Fibroblast of skin of abdomen (primary cell): ENCODE results near the gene SMG9.
"Not testable (repeated sequence)": the region's sequence is repeated elsewhere in the genome, so short reads cannot be mapped to it uniquely, and the experiment has no call there.

Experiments used
- DNase-seq: peaks from one replicate; pipeline ENCODE4 v3.0.0-alpha.2; 2013

Gene SMG9

GRCh38 chr19:43779820-43780219 is 25.1 kb upstream of the SMG9 start:
- no peak for DNase-seq

GRCh38 chr19:43779147-43779819 is 24.5 kb upstream of the SMG9 start:
- no peak for DNase-seq

GRCh38 chr19:43778651-43779050 is 23.9 kb upstream of the SMG9 start:
- DNase-seq, result no peak

- peak; percentile 80 for DNase-seq
Measured at GRCh38 chr19:43777163-43777695, 22.5 kb upstream of the SMG9 start.

- DNase-seq, result no peak
Measured at GRCh38 chr19:43776286-43776685, 21.5 kb upstream of the SMG9 start.

- no peak for DNase-seq
Measured at GRCh38 chr19:43775299-43775890, 20.6 kb upstream of the SMG9 start.

GRCh38 chr19:43774940-43775258 is 20.1 kb upstream of the SMG9 start:
- DNase-seq, result not testable (repeated sequence)

GRCh38 chr19:43774103-43774939 is 19.6 kb upstream of the SMG9 start:
- DNase-seq, result peak; percentile 65

- no peak for DNase-seq
Measured at GRCh38 chr19:43773725-43774102, 19.0 kb upstream of the SMG9 start.

GRCh38 chr19:43769256-43769655 is 14.5 kb upstream of the SMG9 start:
- DNase-seq, result no peak

- DNase-seq, result no peak
Measured at GRCh38 chr19:43768273-43769050, 13.7 kb upstream of the SMG9 start.

GRCh38 chr19:43767818-43768217 is 13.1 kb upstream of the SMG9 start:
- no peak for DNase-seq

GRCh38 chr19:43767316-43767715 is 12.6 kb upstream of the SMG9 start:
- DNase-seq, result no peak

GRCh38 chr19:43766755-43767043 is 11.9 kb upstream of the SMG9 start:
- DNase-seq, result no peak

GRCh38 chr19:43765109-43765876 is 10.5 kb upstream of the SMG9 start:
- peak; percentile 97 for DNase-seq

- DNase-seq, result not testable (repeated sequence)
Measured at GRCh38 chr19:43764684-43765083, 9.9 kb upstream of the SMG9 start.

GRCh38 chr19:43763473-43763939 is 8.7 kb upstream of the SMG9 start:
- DNase-seq, result no peak

GRCh38 chr19:43762814-43763213 is 8.1 kb upstream of the SMG9 start:
- no peak for DNase-seq

GRCh38 chr19:43760941-43761340 is 6.2 kb upstream of the SMG9 start:
- DNase-seq, result no peak

- DNase-seq, result peak; percentile 57
Measured at GRCh38 chr19:43759515-43759914, 4.8 kb upstream of the SMG9 start.

GRCh38 chr19:43755256-43755801 is 567 bp upstream of the SMG9 start:
- DNase-seq, result peak; percentile 77

- DNase-seq, result no peak
Measured at GRCh38 chr19:43754253-43754502, 584 bp downstream of the SMG9 start.
